Measurements from ENCODE around the gene RAD52.

GRCh38 chr12:998020-998874 is 48.8 kb upstream of the RAD52 start:
- TF ChIP-seq POLR2A (IDR thresholded peaks at IDR 0.05; ENCODE audit: low read length) = no peak
- no peak for TF ChIP-seq GATA1 (IDR thresholded peaks at IDR 0.05; ENCODE audit: low read depth, low read length)
